DOHH2 (cell line): Measurements from ENCODE around the gene AP5S1.

ENCODE experiments used
- H3F3A ChIP-seq: fragments of 200-600 bp; sonication (generic), shearing (Covaris generic); 2 replicates; pipeline ENCODE4 v1.6.0; 2016; ENCODE audit warnings: antibody characterized with exemption, mild to moderate bottlenecking; ENCODE audit not compliant: control insufficient read depth, insufficient read depth
- H3K27ac ChIP-seq: fragments of 200-600 bp; sonication (generic); 2 replicates; pipeline ENCODE4 v1.5.1; 2014; ENCODE audit warnings: low read depth, mild to moderate bottlenecking, low read length, moderate library complexity
- H3K27me3 ChIP-seq: fragments of 200-600 bp; sonication (generic); 2 replicates; pipeline ENCODE4 v1.6.1; 2014; ENCODE audit warnings: mild to moderate bottlenecking, low read length, mixed read lengths; ENCODE audit not compliant: control insufficient read depth
- H3K36me3 ChIP-seq: fragments of 200-600 bp; sonication (generic); 2 replicates; pipeline ENCODE4 v1.6.1; 2014; ENCODE audit warnings: mild to moderate bottlenecking, low read length, moderate library complexity, mixed read lengths; ENCODE audit not compliant: control insufficient read depth
- H3K4me1 ChIP-seq: fragments of 200-600 bp; sonication (generic); 2 replicates; pipeline ENCODE4 v1.6.1; 2014; ENCODE audit warnings: mild to moderate bottlenecking, low read length, mixed read lengths; ENCODE audit not compliant: control insufficient read depth
- H3K4me2 ChIP-seq: fragments of 200-600 bp; sonication (generic); 2 replicates; pipeline ENCODE4 v1.6.0; 2014; ENCODE audit warnings: mild to moderate bottlenecking, low read length, moderate library complexity
- H3K4me3 ChIP-seq: fragments of 200-600 bp; sonication (generic); 2 replicates; pipeline ENCODE4 v1.5.1; 2014; ENCODE audit warnings: mild to moderate bottlenecking, low read length, mixed read lengths
- H3K79me2 ChIP-seq: fragments of 200-600 bp; sonication (generic); 2 replicates; pipeline ENCODE4 v1.6.1; 2014; ENCODE audit warnings: mild to moderate bottlenecking, low read length, mixed read lengths; ENCODE audit not compliant: control insufficient read depth
- H3K9me2 ChIP-seq: fragments of 200-600 bp; sonication (generic); replicated peaks from 2 replicates; pipeline ENCODE4 v1.6.1; 2014; ENCODE audit warnings: mild to moderate bottlenecking, low read length, mixed read lengths; ENCODE audit not compliant: control insufficient read depth
- H3K9me3 ChIP-seq: fragments of 200-600 bp; sonication (generic); 2 replicates; pipeline ENCODE4 v1.6.1; 2014; ENCODE audit warnings: antibody characterized with exemption, low read length, mixed read lengths; ENCODE audit not compliant: control insufficient read depth, insufficient read depth
- H4K20me1 ChIP-seq: fragments of 200-600 bp; sonication (generic); 2 replicates; pipeline ENCODE4 v1.6.0; 2014; ENCODE audit warnings: low read depth, mild to moderate bottlenecking, antibody characterized with exemption, low read length, moderate library complexity; ENCODE audit not compliant: control insufficient read depth, insufficient read depth
- EZH2phosphoT487 ChIP-seq: fragments of 200-600 bp; sonication (generic); IDR thresholded peaks from 2 replicates; pipeline ENCODE4 v1.6.1; 2017; ENCODE audit warnings: borderline replicate concordance, mild to moderate bottlenecking, antibody characterized with exemption, low read length, moderate library complexity, mixed read lengths
- TF ChIP-seq, protein P1 (sequence below): fragments of 200-600 bp; sonication (generic); IDR thresholded peaks from one replicate; pipeline ENCODE4 v1.5.1; 2014; ENCODE audit warnings: antibody characterized with exemption, mild to moderate bottlenecking, low read depth, low read length; ENCODE audit not compliant: poor library complexity, severe bottlenecking

The AP5S1 gene

GRCh38 chr20:3814928-3815495 is 5.3 kb upstream of the AP5S1 start:
- peaks cover 25% of the 10 kb centered on the region for H3K4me1 ChIP-seq
- no peaks in the 10 kb centered on the region for H3K9me2 ChIP-seq
- H3K36me3 ChIP-seq: no peaks in the 10 kb centered on the region
- H3K79me2 ChIP-seq: no peaks in the 10 kb centered on the region
- no peaks in the 10 kb centered on the region; the same call in 1 of the 2 replicates for H3K27me3 ChIP-seq
- TF ChIP-seq, protein P1, sequence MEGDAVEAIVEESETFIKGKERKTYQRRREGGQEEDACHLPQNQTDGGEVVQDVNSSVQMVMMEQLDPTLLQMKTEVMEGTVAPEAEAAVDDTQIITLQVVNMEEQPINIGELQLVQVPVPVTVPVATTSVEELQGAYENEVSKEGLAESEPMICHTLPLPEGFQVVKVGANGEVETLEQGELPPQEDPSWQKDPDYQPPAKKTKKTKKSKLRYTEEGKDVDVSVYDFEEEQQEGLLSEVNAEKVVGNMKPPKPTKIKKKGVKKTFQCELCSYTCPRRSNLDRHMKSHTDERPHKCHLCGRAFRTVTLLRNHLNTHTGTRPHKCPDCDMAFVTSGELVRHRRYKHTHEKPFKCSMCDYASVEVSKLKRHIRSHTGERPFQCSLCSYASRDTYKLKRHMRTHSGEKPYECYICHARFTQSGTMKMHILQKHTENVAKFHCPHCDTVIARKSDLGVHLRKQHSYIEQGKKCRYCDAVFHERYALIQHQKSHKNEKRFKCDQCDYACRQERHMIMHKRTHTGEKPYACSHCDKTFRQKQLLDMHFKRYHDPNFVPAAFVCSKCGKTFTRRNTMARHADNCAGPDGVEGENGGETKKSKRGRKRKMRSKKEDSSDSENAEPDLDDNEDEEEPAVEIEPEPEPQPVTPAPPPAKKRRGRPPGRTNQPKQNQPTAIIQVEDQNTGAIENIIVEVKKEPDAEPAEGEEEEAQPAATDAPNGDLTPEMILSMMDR: no peak
- TF ChIP-seq EZH2phosphoT487: no peak
- no peaks in the 10 kb centered on the region for H3K9me3 ChIP-seq
- no peaks in the 10 kb centered on the region for H3F3A ChIP-seq
- no peaks in the 10 kb centered on the region for H4K20me1 ChIP-seq
- no peak overlapping the region for H3K4me3 ChIP-seq
- no peak overlapping the region for H3K27ac ChIP-seq
- no peak overlapping the region for H3K4me2 ChIP-seq

DNA sequence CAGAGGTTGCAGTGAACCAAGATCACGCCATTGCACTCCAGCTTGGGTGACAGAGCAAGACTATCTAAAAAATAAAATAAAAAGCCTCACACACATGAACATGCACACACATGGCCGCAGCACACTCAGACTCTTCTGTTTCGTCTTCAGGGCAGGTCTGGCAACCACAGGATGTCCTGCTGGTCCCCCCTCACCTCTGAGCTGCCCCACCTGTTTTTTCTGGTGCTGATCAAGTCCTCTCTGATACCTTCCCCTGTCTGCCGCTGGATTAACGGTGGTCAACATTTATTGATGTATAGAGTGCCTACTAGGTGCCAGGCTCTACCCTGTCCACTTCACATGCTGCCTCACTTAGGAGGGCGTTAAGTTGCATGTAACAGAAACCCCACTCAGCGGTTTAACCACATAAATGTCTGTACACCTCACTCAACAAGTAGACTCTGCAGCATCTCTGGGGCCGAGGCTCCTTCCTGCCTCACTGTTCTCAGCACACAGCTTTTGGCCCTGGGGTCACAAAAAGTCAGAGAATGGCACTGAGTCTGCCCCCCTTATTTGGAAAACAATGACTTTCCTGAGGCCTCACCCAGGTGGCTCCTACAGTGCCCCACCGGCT is 4.5 kb upstream of the AP5S1 start:
- Histone ChIP-seq H4K20me1 (no peaks in the 10 kb centered on the region), H3K9me2 (no peaks in the 10 kb centered on the region), H3F3A (no peaks in the 10 kb centered on the region), H3K27ac (no peak overlapping the region), H3K36me3 (no peaks in the 10 kb centered on the region), H3K4me3 (no peak overlapping the region), H3K4me1 (peaks cover 25% of the 10 kb centered on the region), H3K9me3 (no peaks in the 10 kb centered on the region), H3K4me2 (no peak overlapping the region), H3K79me2 (peaks cover under 1% of the 10 kb centered on the region), H3K27me3 (no peaks in the 10 kb centered on the region; the same call in 1 of the 2 replicates)
- TF ChIP-seq, protein P1: no peak
- no peak for TF ChIP-seq EZH2phosphoT487

DNA sequence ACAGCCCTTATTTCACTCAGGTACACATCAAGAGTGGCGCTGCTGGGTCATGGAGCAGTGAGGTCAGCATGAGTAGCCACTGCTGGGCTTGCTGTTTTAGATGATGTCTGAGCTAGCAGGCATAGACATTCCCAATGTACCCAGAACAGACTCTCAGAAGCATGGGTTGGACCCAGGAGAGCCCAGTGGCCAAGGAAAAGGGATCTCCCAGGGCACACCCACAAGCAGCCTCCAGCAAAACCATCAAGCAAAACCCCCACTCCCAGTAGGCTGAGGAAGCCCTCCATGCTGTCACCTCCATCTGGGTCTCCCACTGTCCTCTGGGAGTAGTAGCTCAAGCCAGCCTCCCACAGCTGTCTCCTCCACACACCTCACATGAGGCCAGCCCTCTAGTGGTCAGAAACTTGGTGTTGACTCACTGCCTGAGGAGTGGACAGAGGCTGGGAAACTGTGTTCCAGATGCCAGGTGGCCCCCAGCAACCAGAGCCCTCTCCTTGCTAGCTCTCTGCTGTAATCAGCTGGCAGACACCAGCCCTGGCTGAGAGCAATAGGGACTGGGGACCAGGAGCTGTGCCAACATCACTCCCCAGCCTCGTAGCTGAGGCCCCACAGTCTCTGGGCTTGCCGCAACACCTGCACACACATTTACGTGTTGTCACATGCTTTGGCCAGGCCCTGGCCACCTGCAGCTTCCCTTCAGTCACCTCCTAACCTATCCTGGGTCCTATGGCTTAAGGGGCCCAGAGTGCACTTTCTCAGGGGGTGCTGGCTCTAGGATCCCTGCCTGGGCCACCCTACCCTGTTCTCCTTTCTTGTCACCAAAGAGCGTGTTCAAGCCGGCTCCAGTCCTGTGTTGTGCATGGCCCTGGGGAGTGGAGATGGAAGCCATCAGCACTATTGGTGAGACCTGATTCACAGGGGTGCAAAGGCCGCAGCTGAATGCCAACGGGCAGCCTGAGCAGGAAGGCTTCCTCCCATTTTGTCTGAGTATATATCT is 1.9 kb upstream of the AP5S1 start:
- Histone ChIP-seq H3K27ac (no peak overlapping the region), H3F3A (no peaks in the 10 kb centered on the region), H3K36me3 (peaks cover 10% of the 10 kb centered on the region), H4K20me1 (no peaks in the 10 kb centered on the region), H3K79me2 (peaks cover 14% of the 10 kb centered on the region), H3K4me3 (no peak overlapping the region), H3K9me3 (no peaks in the 10 kb centered on the region), H3K4me1 (peaks cover 24% of the 10 kb centered on the region), H3K9me2 (no peaks in the 10 kb centered on the region), H3K27me3 (no peaks in the 10 kb centered on the region; the same call in 1 of the 2 replicates), H3K4me2 (peak overlapping the region; percentile 25; the same call in 1 of the 2 replicates)
- TF ChIP-seq, protein P1: peak; percentile 64
- no peak for TF ChIP-seq EZH2phosphoT487
